GM12865 (cell line): ENCODE data around the gene NBL1.
A peak's percentile ranks its signal among the peaks of the same experiment; 100 is the strongest.

Experiments used
- DNase-seq: peaks from one replicate; pipeline ENCODE4 v3.0.0; 2010; ENCODE audit warnings: low read depth
- H3K4me3 ChIP-seq: 2 replicates; pipeline ENCODE4 v1.5.1; 2011; ENCODE audit warnings: mild to moderate bottlenecking, low read depth, low read length, control low read depth
- CTCF ChIP-seq: IDR thresholded peaks from 2 replicates; pipeline ENCODE4 v1.5.1; 2011; ENCODE audit warnings: low read length, control low read depth, low read depth, inconsistent platforms; ENCODE audit not compliant: insufficient read depth; ENCODE audit errors: missing control alignments

The NBL1 gene

GRCh38 chr1:19640363-19641316, 3.5 kb upstream of the NBL1 start:
- DNase-seq = no peak
- H3K4me3 ChIP-seq = no peak overlapping the region
- no peak for TF ChIP-seq CTCF

DNA sequence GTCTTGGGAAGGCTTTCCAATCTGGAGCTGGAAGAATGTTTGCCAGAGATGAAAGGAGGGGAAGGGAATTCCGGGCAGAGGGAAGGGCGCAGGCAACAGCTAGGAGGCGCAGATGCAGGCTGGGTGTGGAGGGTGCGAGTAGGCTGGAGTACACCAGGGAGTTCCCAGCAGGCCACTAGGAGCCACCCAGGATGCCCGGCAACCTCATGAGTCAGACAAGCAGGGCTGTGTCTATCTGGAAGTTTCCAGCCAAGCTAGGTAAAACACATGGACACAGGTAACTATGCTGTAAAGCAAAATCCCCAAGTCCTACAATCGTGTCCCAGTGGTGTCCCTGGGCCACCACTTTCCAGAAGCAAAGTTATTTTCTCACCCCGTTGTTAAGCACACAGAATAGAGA, 990 bp upstream of the NBL1 start:
- DNase-seq = no peak
- TF ChIP-seq CTCF = no peak
- H3K4me3 ChIP-seq = no peak overlapping the region

DNA sequence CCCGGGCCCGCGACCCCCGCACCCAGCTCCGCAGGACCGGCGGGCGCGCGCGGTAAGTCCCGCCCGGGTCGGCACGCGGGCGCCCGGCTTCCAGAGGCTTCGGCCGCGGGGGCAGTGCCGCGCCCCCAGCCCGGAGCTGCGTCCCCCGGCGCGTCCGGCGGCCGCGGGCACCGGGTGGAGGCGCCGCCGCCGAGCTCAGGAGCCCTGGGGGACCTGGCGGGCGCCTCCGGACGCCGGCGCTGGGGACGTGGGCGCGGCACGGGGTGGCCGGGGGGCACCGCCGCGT, 227 bp downstream of the NBL1 start:
- no peak for TF ChIP-seq CTCF
- H3K4me3 ChIP-seq = peak overlapping the region; percentile 46; the same call in 1 of the 2 replicates
- DNase-seq = no peak

DNA sequence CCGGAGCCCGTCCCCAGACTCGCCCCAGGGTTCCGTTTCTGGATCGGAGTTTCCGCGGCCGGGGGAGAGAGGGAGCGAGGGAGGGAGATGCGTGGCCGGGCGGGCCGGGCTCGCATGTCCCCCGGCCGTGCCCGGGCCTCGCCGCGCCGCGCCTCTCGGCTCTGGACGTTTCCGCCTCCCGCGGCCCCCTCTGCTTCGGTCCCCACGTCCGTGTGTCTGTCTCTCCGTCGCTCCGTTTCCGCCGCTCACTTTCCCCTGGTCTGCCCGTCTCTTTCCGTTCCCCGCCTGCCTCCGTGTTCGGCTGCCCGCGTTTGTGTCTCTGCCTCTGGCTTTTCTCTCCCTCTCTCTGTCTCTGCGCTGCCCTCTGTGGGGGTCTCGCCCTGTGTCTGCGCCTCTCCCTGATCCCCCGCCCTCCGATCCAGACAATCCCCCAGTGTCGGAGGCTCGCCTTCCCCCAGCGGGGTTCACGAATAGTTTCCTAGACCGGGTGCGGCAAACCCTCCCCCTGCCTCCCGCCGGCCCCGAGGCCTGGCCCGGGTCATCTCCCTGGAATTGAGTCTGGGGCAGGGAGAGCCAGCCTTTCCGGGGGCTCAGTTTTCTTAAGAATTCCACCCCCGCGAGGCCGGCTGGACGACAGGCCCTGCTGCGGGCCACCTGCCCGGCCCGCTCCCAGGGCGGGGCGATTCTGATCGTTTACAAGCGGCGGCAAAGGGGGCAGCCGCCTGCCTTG, 735 bp downstream of the NBL1 start:
- TF ChIP-seq CTCF = no peak
- DNase-seq = peak; percentile 53
- H3K4me3 ChIP-seq = peak overlapping the region; percentile 46

DNA sequence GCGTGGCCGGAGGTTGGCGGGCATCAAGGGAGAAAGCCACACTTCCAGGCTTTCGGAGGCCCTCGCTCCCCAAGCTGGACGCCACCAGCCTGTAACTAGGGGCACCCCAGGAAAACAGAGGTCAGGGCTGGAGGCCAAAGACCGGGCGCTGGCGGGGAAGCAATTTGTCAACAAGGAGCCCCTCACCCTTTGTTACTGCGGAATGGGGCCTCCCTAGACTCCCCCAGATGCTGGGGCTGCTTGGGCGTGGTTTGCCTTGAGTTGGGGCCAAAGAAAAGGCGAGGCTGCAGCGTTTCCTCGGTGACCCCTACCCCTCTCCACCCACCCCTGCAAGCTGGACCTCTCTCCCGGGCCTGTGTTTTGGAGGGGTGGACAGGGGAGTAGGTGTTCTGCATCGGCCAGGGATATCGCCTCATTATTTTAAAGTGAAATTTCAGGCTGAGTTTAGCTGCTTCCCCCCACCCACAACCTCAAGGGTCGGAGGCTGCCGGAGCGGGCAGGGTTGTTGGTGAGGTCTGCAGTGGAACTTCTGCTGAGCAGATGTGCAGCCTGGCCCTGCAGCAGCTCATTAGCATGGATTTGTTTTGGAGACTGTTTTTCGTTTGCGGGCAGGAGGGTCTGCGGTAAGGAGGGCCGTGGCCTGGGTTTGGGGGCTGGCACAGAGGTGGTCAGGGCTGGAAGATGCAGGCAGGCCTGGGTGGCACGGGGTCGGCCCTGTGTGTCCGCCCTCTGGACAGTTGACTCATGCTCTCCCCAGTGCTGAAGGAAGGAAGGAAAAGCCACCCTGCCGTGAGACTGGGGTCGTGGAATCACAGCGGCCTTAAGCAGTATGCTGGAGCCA, 1.5 kb downstream of the NBL1 start:
- no peak for TF ChIP-seq CTCF
- H3K4me3 ChIP-seq = no peak overlapping the region
- DNase-seq = no peak

DNA sequence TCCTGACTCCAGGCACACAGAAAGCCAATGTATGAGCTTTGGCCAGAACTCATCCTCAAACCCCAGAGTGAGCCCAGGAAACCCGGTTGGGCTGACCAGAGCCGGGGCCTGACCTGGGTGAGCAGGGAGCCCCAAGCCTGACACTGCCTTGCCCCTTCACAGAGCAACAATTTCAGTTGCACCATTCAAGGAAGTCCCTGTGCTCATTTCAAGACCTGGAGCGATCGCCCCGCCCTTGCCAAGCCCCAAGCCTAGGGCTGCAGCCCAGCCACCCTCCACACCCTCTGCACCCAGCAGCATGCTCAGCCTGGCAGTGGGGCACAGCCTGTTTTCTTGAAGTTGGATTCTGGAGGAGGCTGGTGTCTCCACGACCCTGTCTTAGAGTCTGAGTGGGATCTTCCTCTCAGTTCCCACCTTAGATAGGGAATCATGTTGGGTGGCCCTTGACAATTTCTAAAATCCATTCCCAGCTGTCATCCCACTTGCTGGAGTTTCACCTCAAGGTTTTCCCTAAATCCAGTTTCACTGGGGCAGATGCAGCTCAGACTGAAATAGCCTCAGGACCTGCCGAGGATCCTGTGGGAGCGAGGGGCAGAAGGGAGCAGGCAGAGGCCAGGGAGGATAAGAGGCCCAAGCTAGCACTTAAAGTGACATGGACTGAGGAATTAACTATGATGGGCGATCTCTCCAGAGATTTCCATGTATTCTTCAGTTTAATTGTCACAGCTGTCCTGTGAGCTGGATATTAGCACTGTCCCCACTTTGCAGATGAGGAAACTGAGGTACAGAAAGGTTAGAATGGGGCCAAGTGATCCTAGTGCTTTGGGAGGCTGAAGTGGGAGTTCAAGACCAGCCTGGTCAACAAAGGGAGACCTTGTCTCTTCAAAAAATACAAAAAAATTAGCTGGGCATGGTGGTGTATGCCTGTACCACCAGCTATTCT, 2.5 kb downstream of the NBL1 start:
- peak; percentile 47 for DNase-seq
- H3K4me3 ChIP-seq = no peak overlapping the region
- no peak for TF ChIP-seq CTCF
